ENCODE measurements around the gene ZNRF3.
"Not testable (repeated sequence)": the region's sequence is repeated elsewhere in the genome, so short reads cannot be mapped to it uniquely, and the experiment has no call there.

Gene ZNRF3

GRCh38 chr22:29029202-29030000 is 146.0 kb downstream of the ZNRF3 start:
- H3K4me3 Mint-ChIP-seq: no peak overlapping the region

GRCh38 chr22:29030016-29030617 is 146.7 kb downstream of the ZNRF3 start:
- H3K36me3 Mint-ChIP-seq: no peaks in the 10 kb centered on the region
- no peak overlapping the region for H3K4me3 Mint-ChIP-seq
- H3K27ac Mint-ChIP-seq: no peak overlapping the region
- DNase-seq: no peak
- no peaks in the 10 kb centered on the region for H3K9me3 Mint-ChIP-seq
- H3K4me1 Mint-ChIP-seq: peaks cover 19% of the 10 kb centered on the region
- CTCF ChIA-PET: interaction anchor here (1.5 to 2.6 kb wide), 2 partner anchors 11 to 215 kb away, joined by 4 to 8 read pairs; no protein-coding TSS in a partner anchor
- H3K27me3 Mint-ChIP-seq: peaks cover 84% of the 10 kb centered on the region

More at GRCh38 chr22:29029202-29030000, 146.0 kb downstream of the ZNRF3 start:
- no peaks in the 10 kb centered on the region for H3K36me3 Mint-ChIP-seq
- H3K4me1 Mint-ChIP-seq: peaks cover 19% of the 10 kb centered on the region
- CTCF ChIA-PET: interaction anchor here (1.0 to 2.6 kb wide), 3 partner anchors 10 to 216 kb away, joined by 4 to 8 read pairs (median 4); no protein-coding TSS in a partner anchor
- no peak for DNase-seq
- no peak overlapping the region for H3K27ac Mint-ChIP-seq
- no peaks in the 10 kb centered on the region for H3K9me3 Mint-ChIP-seq
- peaks cover 82% of the 10 kb centered on the region for H3K27me3 Mint-ChIP-seq

DNA sequence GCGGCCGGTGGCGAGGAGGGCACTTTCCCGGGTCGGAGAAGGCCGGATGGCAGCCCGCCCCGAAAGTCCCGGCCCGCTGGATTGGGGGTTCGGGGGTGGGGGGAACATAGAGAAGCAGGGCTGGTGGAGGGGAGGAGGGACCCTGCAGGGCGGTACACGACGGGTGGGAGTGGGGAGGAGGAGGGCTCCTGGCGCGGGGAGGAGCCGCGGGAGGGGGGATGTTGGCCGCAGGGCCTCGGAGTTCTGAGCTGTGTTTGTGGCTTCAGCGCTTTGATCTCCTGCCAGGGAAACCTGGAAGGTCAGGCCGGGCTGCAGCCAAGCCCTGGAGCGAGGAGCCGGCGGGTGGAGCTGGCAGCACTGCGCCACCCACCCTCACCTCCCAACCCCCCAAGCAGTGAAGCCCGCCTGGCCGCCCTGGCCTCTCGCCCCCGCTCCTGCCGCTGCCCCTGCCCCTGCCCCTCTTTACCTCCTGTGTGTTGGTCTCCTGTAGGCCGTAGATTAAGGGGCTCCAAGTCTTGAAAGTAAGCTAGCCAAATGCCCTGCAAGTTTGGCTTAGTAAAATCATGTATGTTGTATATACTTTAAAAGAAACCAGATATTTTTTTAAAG is 147.3 kb downstream of the ZNRF3 start:
- Mint-ChIP-seq H3K4me3 (no peak overlapping the region), H3K36me3 (no peaks in the 10 kb centered on the region), H3K27me3 (peaks cover 79% of the 10 kb centered on the region), H3K4me1 (peaks cover 19% of the 10 kb centered on the region), H3K9me3 (no peaks in the 10 kb centered on the region), H3K27ac (no peak overlapping the region)
- DNase-seq: no peak
- CTCF ChIA-PET: no interaction called here

- CTCF ChIA-PET: interaction anchor here (1.0 kb wide), 1 partner anchor 9 kb away, joined by 4 read pairs; no protein-coding TSS in a partner anchor
- H3K27ac Mint-ChIP-seq: no peak overlapping the region
- peaks cover 78% of the 10 kb centered on the region for H3K27me3 Mint-ChIP-seq
- no peaks in the 10 kb centered on the region for H3K9me3 Mint-ChIP-seq
- H3K36me3 Mint-ChIP-seq: no peaks in the 10 kb centered on the region
- no peak overlapping the region for H3K4me3 Mint-ChIP-seq
- no peak for DNase-seq
- peaks cover 19% of the 10 kb centered on the region for H3K4me1 Mint-ChIP-seq
These were observed 148.0 kb downstream of the ZNRF3 start for GRCh38 chr22:29031227-29032011.

DNA sequence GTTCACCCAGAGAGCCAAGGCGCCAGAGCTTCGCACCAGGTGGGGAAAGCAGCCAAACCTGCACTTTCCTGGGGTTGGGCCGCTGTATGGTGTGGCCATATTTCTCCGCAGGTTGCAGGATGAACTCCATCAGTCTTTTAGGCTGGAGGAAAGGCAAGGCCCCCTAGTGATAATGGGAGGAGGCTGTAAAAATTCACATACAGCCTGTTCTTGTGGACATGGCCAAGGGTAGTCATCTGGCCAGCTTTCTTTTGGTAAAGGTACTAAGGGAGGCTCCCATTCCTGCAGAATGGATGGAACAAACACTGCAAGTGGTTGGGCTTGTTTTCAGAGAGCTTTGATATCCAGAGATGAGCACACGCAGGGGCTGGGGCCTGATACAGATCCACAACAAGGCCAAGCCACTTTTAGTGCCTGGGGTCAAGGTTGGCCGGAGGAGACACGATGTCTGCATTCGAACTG is 148.7 kb downstream of the ZNRF3 start:
- Mint-ChIP-seq H3K4me3 (no peak overlapping the region), H3K27me3 (peaks cover 72% of the 10 kb centered on the region), H3K4me1 (peaks cover 19% of the 10 kb centered on the region), H3K36me3 (no peaks in the 10 kb centered on the region), H3K27ac (no peak overlapping the region), H3K9me3 (no peaks in the 10 kb centered on the region)
- no peak for DNase-seq
- CTCF ChIA-PET: interaction anchor here (1.0 kb wide), 1 partner anchor 9 kb away, joined by 4 read pairs; no protein-coding TSS in a partner anchor

- Mint-ChIP-seq H3K36me3 (no peaks in the 10 kb centered on the region), H3K27me3 (peaks cover 68% of the 10 kb centered on the region), H3K27ac (no peak overlapping the region), H3K4me3 (no peak overlapping the region), H3K9me3 (no peaks in the 10 kb centered on the region), H3K4me1 (peaks cover 19% of the 10 kb centered on the region)
- CTCF ChIA-PET: interaction anchor here (1.0 kb wide), 1 partner anchor 8 kb away, joined by 4 read pairs; no protein-coding TSS in a partner anchor
- no peak for DNase-seq
These were observed 149.2 kb downstream of the ZNRF3 start for GRCh38 chr22:29032584-29032983.

- H3K4me1 Mint-ChIP-seq: no peaks in the 10 kb centered on the region
- H3K4me3 Mint-ChIP-seq: no peak overlapping the region
- CTCF ChIA-PET: interaction anchor here (1.5 to 3.1 kb wide), 3 partner anchors 182 to 437 kb away, joined by 3 to 10 read pairs (median 8); no protein-coding TSS in a partner anchor
- no peaks in the 10 kb centered on the region for H3K9me3 Mint-ChIP-seq
- H3K27me3 Mint-ChIP-seq: peaks cover 47% of the 10 kb centered on the region
- H3K36me3 Mint-ChIP-seq: no peaks in the 10 kb centered on the region
- no peak overlapping the region for H3K27ac Mint-ChIP-seq
- DNase-seq: no peak
These were observed 154.1 kb downstream of the ZNRF3 start for GRCh38 chr22:29037340-29037932.

DNA sequence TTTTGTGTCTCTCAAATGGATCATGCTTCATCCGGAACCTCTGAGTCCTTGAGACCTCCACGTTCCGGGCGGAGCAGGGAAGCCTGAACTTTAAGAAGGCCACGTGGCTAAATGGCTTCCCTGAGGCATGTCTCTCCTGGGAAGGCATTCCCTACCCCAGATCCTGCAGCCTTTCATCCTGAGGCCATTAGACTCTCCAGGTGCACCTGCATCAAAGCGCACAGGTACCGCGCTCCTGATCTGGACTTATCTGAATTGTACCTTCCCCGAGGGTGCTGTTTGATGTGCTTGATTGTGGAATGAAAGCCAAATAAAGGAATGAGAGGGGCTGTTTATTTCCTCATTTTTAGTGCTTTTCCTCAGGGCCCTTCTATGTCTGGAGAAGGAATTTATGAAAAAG is 155.8 kb downstream of the ZNRF3 start:
- Mint-ChIP-seq H3K27me3 (peaks cover 35% of the 10 kb centered on the region), H3K27ac (no peak overlapping the region), H3K36me3 (no peaks in the 10 kb centered on the region), H3K4me1 (no peaks in the 10 kb centered on the region), H3K4me3 (no peak overlapping the region), H3K9me3 (no peaks in the 10 kb centered on the region)
- DNase-seq: no peak
- CTCF ChIA-PET: interaction anchor here (0.7 to 3.7 kb wide), 9 partner anchors 8 to 438 kb away, joined by 3 to 45 read pairs (median 4); no protein-coding TSS in a partner anchor

GRCh38 chr22:29039684-29040083 is 156.3 kb downstream of the ZNRF3 start:
- peaks cover 31% of the 10 kb centered on the region for H3K27me3 Mint-ChIP-seq
- CTCF ChIA-PET: interaction anchor here (0.8 to 3.7 kb wide), 6 partner anchors 10 to 438 kb away, joined by 3 to 45 read pairs (median 10); no protein-coding TSS in a partner anchor
- H3K27ac Mint-ChIP-seq: not testable (repeated sequence)

GRCh38 chr22:29040385-29041275 is 157.3 kb downstream of the ZNRF3 start:
- Mint-ChIP-seq H3K27me3 (peaks cover 31% of the 10 kb centered on the region), H3K27ac (no peak overlapping the region), H3K36me3 (no peaks in the 10 kb centered on the region), H3K4me3 (no peak overlapping the region), H3K4me1 (no peaks in the 10 kb centered on the region), H3K9me3 (no peaks in the 10 kb centered on the region)
- CTCF ChIA-PET: interaction anchor here (0.6 to 3.7 kb wide), 29 partner anchors 8 to 466 kb away, joined by 3 to 45 read pairs (median 4); no protein-coding TSS in a partner anchor
- DNase-seq: peak; percentile 77

More at GRCh38 chr22:29039684-29040083, 156.3 kb downstream of the ZNRF3 start:
- not testable (repeated sequence) for H3K4me3 Mint-ChIP-seq, H3K36me3 Mint-ChIP-seq, DNase-seq, H3K9me3 Mint-ChIP-seq, H3K4me1 Mint-ChIP-seq

DNA sequence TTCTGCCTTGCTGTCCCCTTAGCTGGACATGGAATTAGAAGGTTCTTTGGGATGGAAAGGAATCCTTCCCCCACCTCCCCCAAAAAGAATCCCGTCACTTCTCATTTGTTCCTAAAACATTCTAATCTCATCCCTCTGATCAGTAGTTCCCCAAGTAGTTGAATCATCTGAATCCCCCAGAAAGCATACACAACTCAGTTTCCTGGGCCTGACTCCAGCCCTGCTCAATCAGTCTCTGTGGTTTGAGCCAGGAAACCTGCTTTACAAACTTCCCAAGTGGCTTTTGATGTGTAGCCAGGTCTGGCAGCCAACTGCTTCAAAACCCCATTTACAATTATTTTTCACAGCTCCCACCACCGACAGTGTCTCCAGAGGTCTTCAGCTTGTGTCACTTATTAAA is 158.0 kb downstream of the ZNRF3 start:
- H3K4me1 Mint-ChIP-seq: no peaks in the 10 kb centered on the region
- CTCF ChIA-PET: interaction anchor here (1.0 to 3.7 kb wide), 13 partner anchors 12 to 454 kb away, joined by 3 to 45 read pairs (median 5); no protein-coding TSS in a partner anchor
- DNase-seq: no peak
- H3K27me3 Mint-ChIP-seq: peaks cover 31% of the 10 kb centered on the region
- H3K4me3 Mint-ChIP-seq: no peak overlapping the region
- H3K9me3 Mint-ChIP-seq: no peaks in the 10 kb centered on the region
- H3K27ac Mint-ChIP-seq: no peak overlapping the region
- no peaks in the 10 kb centered on the region for H3K36me3 Mint-ChIP-seq

GRCh38 chr22:29043906-29044575 is 160.7 kb downstream of the ZNRF3 start:
- H3K4me1 Mint-ChIP-seq: no peaks in the 10 kb centered on the region
- H3K36me3 Mint-ChIP-seq: no peaks in the 10 kb centered on the region
- H3K9me3 Mint-ChIP-seq: no peaks in the 10 kb centered on the region
- no peak overlapping the region for H3K27ac Mint-ChIP-seq
- peaks cover 22% of the 10 kb centered on the region for H3K27me3 Mint-ChIP-seq
- no peak overlapping the region for H3K4me3 Mint-ChIP-seq
- DNase-seq: no peak
- CTCF ChIA-PET: interaction anchor here (1.0 to 1.2 kb wide), 2 partner anchors 188 to 443 kb away, joined by 3 to 4 read pairs; no protein-coding TSS in a partner anchor

Data from activated naive CD4-positive, alpha-beta T cell treated with anti-CD3 and anti-CD28 coated beads, Interleukin-2, amount 10 ng/mL, durations not matched to agents 7 days and 5 days (primary cell).